Activated B cell treated with CpG ODN at 0.5 μM for 24 hours (primary cell): ENCODE measurements around the gene ZKSCAN8. TPM values are rescaled to one million over a fixed set of nuclear protein-coding genes. Genes with fewer than 3 reads are reported as not detected.

ENCODE experiments used
- ATAC-seq: fragments of 200-7000 bp; cut with Tn5 transposase; one replicate; pipeline ENCODE4 v1.10.0; 2021; ENCODE audit warnings: low read depth, mild to moderate bottlenecking, moderate library complexity
- CTCF ChIA-PET: fragments of 350-600 bp; sonication (Branson Sonifier 250); formaldehyde crosslinking; loops from one replicate; lab custom pipeline; 2021; ENCODE audit warnings: antibody characterized with exemption; lab: Charles Lee
- POLR2A ChIA-PET: fragments of 350-600 bp; sonication (Branson Sonifier 250); formaldehyde crosslinking; loops from one replicate; lab custom pipeline; 2021; ENCODE audit warnings: antibody characterized with exemption; lab: Charles Lee
- DNase-seq: peaks from one replicate; pipeline ENCODE4 v3.0.0; 2022
- H3K27ac Mint-ChIP-seq: one replicate; pipeline ENCODE4 v1.8.0; 2020; ENCODE audit warnings: mixed read lengths
- H3K27me3 Mint-ChIP-seq: one replicate; pipeline ENCODE4 v1.8.0; 2021; ENCODE audit warnings: mixed read lengths
- H3K36me3 Mint-ChIP-seq: one replicate; pipeline ENCODE4 v1.8.0; 2021; ENCODE audit warnings: low read depth, mixed read lengths
- H3K4me1 Mint-ChIP-seq: one replicate; pipeline ENCODE4 v1.8.0; 2021; ENCODE audit warnings: mixed read lengths
- H3K4me3 Mint-ChIP-seq: one replicate; pipeline ENCODE4 v1.8.0; 2020; ENCODE audit warnings: mild to moderate bottlenecking, mixed read lengths
- H3K9me3 Mint-ChIP-seq: one replicate; pipeline ENCODE4 v1.8.0; 2020; ENCODE audit warnings: mixed read lengths
- CTCF ChIP-seq: fragments of 200-600 bp; IDR thresholded peaks from one replicate; pipeline ENCODE4 v1.8.0; 2022; ENCODE audit warnings: antibody characterized with exemption, mild to moderate bottlenecking
- intact Hi-C: fragments of 100-400 bp; cut with micrococcal nuclease; formaldehyde crosslinking; loops from one replicate; pipeline ENCODE4 v1.15.1; 2024
- total RNA-seq: library from RNA; stranded (reverse); gene quantifications from 2 replicates; pipeline ENCODE4 v1.2.3, GENCODE V29; 2022

The ZKSCAN8 gene
- total RNA-seq, 1 donor from 2014 or later, result 40.2 TPM

- H3K36me3 Mint-ChIP-seq, result peaks cover 57% of the 10 kb centered on the region
- ATAC-seq (no peak), DNase-seq (no peak)
- no peak overlapping the region for H3K27ac Mint-ChIP-seq
- POLR2A ChIA-PET, result no interaction called here
- no peak overlapping the region for H3K4me3 Mint-ChIP-seq
- intact Hi-C loops, result no loop called here
- H3K27me3 Mint-ChIP-seq, result no peaks in the 10 kb centered on the region
- CTCF ChIA-PET, result no interaction called here
- peaks cover 5% of the 10 kb centered on the region for H3K9me3 Mint-ChIP-seq
- no peak for TF ChIP-seq CTCF
- H3K4me1 Mint-ChIP-seq, result peaks cover 16% of the 10 kb centered on the region
Measured at GRCh38 chr6:28159029-28159607, 17.4 kb downstream of the ZKSCAN8 start.

GRCh38 chr6:28160233-28160632 is 18.6 kb downstream of the ZKSCAN8 start:
- DNase-seq (no peak), ATAC-seq (no peak)
- H3K27me3 Mint-ChIP-seq, result no peaks in the 10 kb centered on the region
- TF ChIP-seq CTCF, result no peak
- peaks cover 45% of the 10 kb centered on the region for H3K36me3 Mint-ChIP-seq
- no peak overlapping the region for H3K27ac Mint-ChIP-seq
- ChIA-PET CTCF (no interaction called here), POLR2A (no interaction called here)
- no peak overlapping the region for H3K4me3 Mint-ChIP-seq
- H3K9me3 Mint-ChIP-seq, result peaks cover 5% of the 10 kb centered on the region
- intact Hi-C loops, result loop anchor here (2.0 to 5.0 kb wide), 2 partner anchors 23 to 57 kb away; no protein-coding TSS in a partner anchor
- peaks cover 16% of the 10 kb centered on the region for H3K4me1 Mint-ChIP-seq

- Mint-ChIP-seq H3K4me1 (peaks cover 16% of the 10 kb centered on the region), H3K4me3 (peak overlapping the region; percentile 81), H3K27ac (peak overlapping the region; percentile 62), H3K27me3 (no peaks in the 10 kb centered on the region), H3K36me3 (peaks cover 32% of the 10 kb centered on the region), H3K9me3 (peaks cover 5% of the 10 kb centered on the region)
- ATAC-seq, result peak; percentile 96
- no peak for TF ChIP-seq CTCF
- CTCF ChIA-PET, result no interaction called here
- POLR2A ChIA-PET, result interaction anchor here (0.5 to 1.7 kb wide), 8 partner anchors 20 to 1978 kb away, joined by 3 to 13 read pairs (median 4); partner anchors contain the start of genes ZKSCAN8 and ZSCAN26
- intact Hi-C loops, result loop anchor here (2.0 to 5.0 kb wide), 2 partner anchors 25 to 56 kb away; no protein-coding TSS in a partner anchor
- peak; percentile 79 for DNase-seq
Measured at GRCh38 chr6:28161410-28162079, 19.9 kb downstream of the ZKSCAN8 start.

GRCh38 chr6:28165563-28165962 is 23.9 kb downstream of the ZKSCAN8 start:
- H3K4me3 Mint-ChIP-seq, result no peak overlapping the region
- DNase-seq (no peak), ATAC-seq (no peak)
- H3K27ac Mint-ChIP-seq, result no peak overlapping the region
- no peak for TF ChIP-seq CTCF
- ChIA-PET CTCF (no interaction called here), POLR2A (no interaction called here)
- intact Hi-C loops, result no loop called here
- H3K27me3 Mint-ChIP-seq, result no peaks in the 10 kb centered on the region
- peaks cover 16% of the 10 kb centered on the region for H3K4me1 Mint-ChIP-seq
- peaks cover 5% of the 10 kb centered on the region for H3K9me3 Mint-ChIP-seq
- peaks cover 6% of the 10 kb centered on the region for H3K36me3 Mint-ChIP-seq

- ATAC-seq (no peak), DNase-seq (no peak)
- intact Hi-C loops, result no loop called here
- CTCF ChIA-PET, result no interaction called here
- no peak for TF ChIP-seq CTCF
- Mint-ChIP-seq H3K27ac (no peak overlapping the region), H3K27me3 (no peaks in the 10 kb centered on the region), H3K4me1 (peaks cover 4% of the 10 kb centered on the region), H3K4me3 (no peak overlapping the region), H3K36me3 (peaks cover 3% of the 10 kb centered on the region), H3K9me3 (peaks cover 3% of the 10 kb centered on the region)
- POLR2A ChIA-PET, result no interaction called here
Measured at GRCh38 chr6:28167068-28167467, 25.4 kb downstream of the ZKSCAN8 start.
